GM23338 (cell line): ENCODE measurements around the gene SIGLEC7.
"Not testable (repeated sequence)": the region's sequence is repeated elsewhere in the genome, so short reads cannot be mapped to it uniquely, and the experiment has no call there.

Source experiments
- CREB1 ChIP-seq: fragments of 250-450 bp; sonication (Bioruptor Pico); IDR thresholded peaks from 2 replicates; pipeline ENCODE4 v1.5.0; 2020; ENCODE audit warnings: low read depth, mild to moderate bottlenecking, moderate library complexity
- CTCF ChIP-seq, 2 experiments: fragments of 200-600 bp in 1 of 2; sonication (generic) in 1 of 2; conservative IDR thresholded peaks; 2 replicates each; pipeline versions ENCODE4 v1.5.1 to v1.6.1; 2016 to 2017; ENCODE audit warnings: antibody characterized with exemption in 2 of 2, low read depth in 2 of 2, mild to moderate bottlenecking in 2 of 2, moderate library complexity in 1 of 2
- EZH2 ChIP-seq: fragments of 200-600 bp; sonication (generic); IDR thresholded peaks from one replicate; pipeline ENCODE4 v1.8.0; 2017; ENCODE audit warnings: antibody characterized with exemption, mild to moderate bottlenecking, low read depth; ENCODE audit not compliant: unreplicated experiment
- EZH2phosphoT487 ChIP-seq: fragments of 200-600 bp; sonication (generic); IDR thresholded peaks from one replicate; pipeline ENCODE4 v1.8.1; 2018; ENCODE audit warnings: antibody characterized with exemption; ENCODE audit not compliant: unreplicated experiment
- POLR2AphosphoS5 ChIP-seq: IDR thresholded peaks from 2 replicates; pipeline ENCODE4 v1.6.1; 2016; ENCODE audit warnings: antibody characterized with exemption, low read depth
- REST ChIP-seq: IDR thresholded peaks from one replicate; pipeline ENCODE4 v1.6.1; 2018; ENCODE audit warnings: antibody characterized with exemption; ENCODE audit not compliant: unreplicated experiment
- STAT1 ChIP-seq: IDR thresholded peaks from one replicate; pipeline ENCODE4 v1.6.1; 2016; ENCODE audit warnings: antibody characterized with exemption; ENCODE audit not compliant: unreplicated experiment

GRCh38 chr19:51142809-51143475 is 841 bp downstream of the SIGLEC7 start:
- TF ChIP-seq CTCF (conservative IDR thresholded peaks at IDR 0.05; ENCODE audit: low read depth in 2 of 2); REST; POLR2AphosphoS5; EZH2; EZH2phosphoT487; CREB1 (CRISPR knock-in tag); STAT1: not testable (repeated sequence)
